Kidney (tissue), 14 donors: ENCODE data around the gene TRAP1. TPM values are rescaled to one million over a fixed set of nuclear protein-coding genes. Genes with fewer than 3 reads are reported as not detected.

Source experiments
- DNase-seq, 5 donors: peaks; one replicate each; pipeline ENCODE4 v3.0.0-alpha.2; 2013 to 2020
- FAIRE-seq: peaks from 2 replicates; lab custom pipeline; 2012; peaks lifted over from hg19 to GRCh38; lab: Jason Lieb, UNC
- H3K27ac ChIP-seq, 2 donors: one replicate each; pipeline ENCODE4 v1.7.0; 2013; ENCODE audit warnings: low read depth in 2 of 2, low read length in 2 of 2, inconsistent platforms in 1 of 2
- H3K27me3 ChIP-seq: one replicate; pipeline ENCODE4 v1.7.1; 2013; ENCODE audit warnings: low read length, inconsistent platforms; ENCODE audit not compliant: control insufficient read depth, insufficient read depth
- H3K36me3 ChIP-seq, 3 donors: one replicate each; pipeline versions ENCODE4 v1.7.0 to v1.7.1; 2013; ENCODE audit warnings: low read length in 3 of 3, control low read depth in 1 of 3, inconsistent platforms in 1 of 3; ENCODE audit not compliant: insufficient read depth in 3 of 3, control insufficient read depth in 2 of 3
- H3K4me1 ChIP-seq, 3 donors: one replicate each; pipeline versions ENCODE4 v1.7.0 to v1.7.1; 2013; ENCODE audit warnings: low read length in 3 of 3, inconsistent platforms in 1 of 3, low read depth in 1 of 3; ENCODE audit not compliant: control insufficient read depth in 2 of 3, insufficient read depth in 2 of 3
- H3K4me3 ChIP-seq, 3 donors: one replicate each; pipeline versions ENCODE4 v1.7.0 to v1.8.1; 2013; ENCODE audit warnings: low read length in 3 of 3, control low read depth in 1 of 3, inconsistent platforms in 1 of 3
- H3K9ac ChIP-seq, 3 donors: one replicate each; pipeline versions ENCODE4 v1.7.0 to v1.7.1; 2013; ENCODE audit warnings: low read length in 3 of 3, control low read depth in 1 of 3, inconsistent platforms in 1 of 3
- H3K9me3 ChIP-seq, 3 donors: one replicate each; pipeline versions ENCODE4 v1.7.0 to v1.7.1; 2013; ENCODE audit warnings: low read length in 3 of 3, control low read depth in 1 of 3, inconsistent platforms in 1 of 3; ENCODE audit not compliant: control insufficient read depth in 2 of 3, insufficient read depth in 1 of 3
- intact Hi-C: fragments of 100-400 bp; cut with DNase I; formaldehyde crosslinking; loops from one replicate; pipeline ENCODE4 v1.11.1; 2022
- polyA plus RNA-seq: library from polyadenylated mRNA; stranded (reverse); fragments of 350-450 nt; fragmentation: Illumina TruSeq; extraction: RNeasy Lipid Tissue Mini Kit (QIAGEN cat#74804); gene quantifications from one replicate; pipeline ENCODE4 v1.2.3, GENCODE V29; 2014; ENCODE audit warnings: low read depth, low replicate concordance; ENCODE audit not compliant: insufficient read depth
- total RNA-seq: library from RNA; stranded (reverse); fragmentation: NEBNext Ultra II Directional; extraction: Animal tissue kit (Norgen Biotek cat#: 25700); gene quantifications from one replicate; pipeline ENCODE4 v1.2.1, GENCODE V29; 2021
- TF ChIP-seq, protein P1 (sequence below): IDR thresholded peaks from 3 replicates; pipeline ENCODE4 v1.5.1; 2012; ENCODE audit warnings: mild to moderate bottlenecking, moderate library complexity, borderline replicate concordance; ENCODE audit not compliant: insufficient read depth; ENCODE audit errors: extremely low read depth
- donor health status: control.
- donor health status: control.
- donor health status: control.
- donor health status: control.
- donor health status: control.
- donor health status: DM: yes; HTN: yes; CAD: no.
- donor health status: Normal renal cell carcinoma (clear cell type).

The TRAP1 gene
- total and polyA plus RNA-seq, 2 donors from 2014 or later, result 86.3 to 88.8 TPM

DNA sequence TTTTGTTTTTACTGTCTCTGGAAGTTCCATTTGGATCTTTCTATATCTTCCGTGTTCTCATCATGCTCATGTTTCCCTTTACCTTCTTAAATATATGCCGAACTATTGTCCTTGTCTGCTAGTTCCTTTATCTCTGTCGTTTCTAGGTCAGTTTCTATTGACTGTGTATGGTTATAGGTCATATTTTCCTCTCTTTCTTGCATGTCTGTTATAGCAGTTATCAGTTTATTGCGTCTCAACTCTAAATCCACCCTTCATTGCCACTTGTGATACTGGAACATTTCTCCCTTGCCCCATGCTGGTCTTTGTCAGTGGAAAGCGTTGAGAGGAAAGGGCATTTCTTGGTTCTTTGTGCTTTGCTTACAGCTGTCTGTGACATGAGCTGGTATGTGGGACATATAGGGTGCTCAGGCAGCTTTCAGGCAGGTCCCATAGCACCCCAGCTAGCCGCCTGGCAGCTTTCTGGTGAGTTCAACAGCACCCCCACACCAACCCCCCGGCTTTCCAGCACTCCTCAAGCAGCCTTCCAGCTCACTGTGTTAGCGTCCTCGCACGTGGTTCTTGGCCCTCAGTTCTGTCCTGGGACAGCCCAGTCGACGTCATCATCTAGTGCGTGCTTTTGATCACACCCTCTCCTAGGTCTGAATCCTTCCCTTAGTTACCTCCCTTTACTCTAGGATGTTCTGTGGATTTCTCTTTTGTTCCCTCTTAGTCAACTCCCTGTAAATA is 78.2 kb downstream of the TRAP1 start:
- H3K27me3 ChIP-seq, result no peaks in the 10 kb centered on the region
- peaks cover 0 to 2% (median 0%) of the 10 kb centered on the region in 3 donors for H3K36me3 ChIP-seq
- DNase-seq (no peak), FAIRE-seq (no peak)
- no peak overlapping the region for H3K27ac ChIP-seq
- no peaks in the 10 kb centered on the region for H3K9me3 ChIP-seq
- TF ChIP-seq, protein P1, sequence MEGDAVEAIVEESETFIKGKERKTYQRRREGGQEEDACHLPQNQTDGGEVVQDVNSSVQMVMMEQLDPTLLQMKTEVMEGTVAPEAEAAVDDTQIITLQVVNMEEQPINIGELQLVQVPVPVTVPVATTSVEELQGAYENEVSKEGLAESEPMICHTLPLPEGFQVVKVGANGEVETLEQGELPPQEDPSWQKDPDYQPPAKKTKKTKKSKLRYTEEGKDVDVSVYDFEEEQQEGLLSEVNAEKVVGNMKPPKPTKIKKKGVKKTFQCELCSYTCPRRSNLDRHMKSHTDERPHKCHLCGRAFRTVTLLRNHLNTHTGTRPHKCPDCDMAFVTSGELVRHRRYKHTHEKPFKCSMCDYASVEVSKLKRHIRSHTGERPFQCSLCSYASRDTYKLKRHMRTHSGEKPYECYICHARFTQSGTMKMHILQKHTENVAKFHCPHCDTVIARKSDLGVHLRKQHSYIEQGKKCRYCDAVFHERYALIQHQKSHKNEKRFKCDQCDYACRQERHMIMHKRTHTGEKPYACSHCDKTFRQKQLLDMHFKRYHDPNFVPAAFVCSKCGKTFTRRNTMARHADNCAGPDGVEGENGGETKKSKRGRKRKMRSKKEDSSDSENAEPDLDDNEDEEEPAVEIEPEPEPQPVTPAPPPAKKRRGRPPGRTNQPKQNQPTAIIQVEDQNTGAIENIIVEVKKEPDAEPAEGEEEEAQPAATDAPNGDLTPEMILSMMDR, result no peak
- intact Hi-C loops, result no loop called here
- H3K4me1 ChIP-seq, result peaks cover 0 to 10% (median 4%) of the 10 kb centered on the region in 3 donors
- H3K9ac ChIP-seq, result no peak overlapping the region
- no peak overlapping the region for H3K4me3 ChIP-seq

DNA sequence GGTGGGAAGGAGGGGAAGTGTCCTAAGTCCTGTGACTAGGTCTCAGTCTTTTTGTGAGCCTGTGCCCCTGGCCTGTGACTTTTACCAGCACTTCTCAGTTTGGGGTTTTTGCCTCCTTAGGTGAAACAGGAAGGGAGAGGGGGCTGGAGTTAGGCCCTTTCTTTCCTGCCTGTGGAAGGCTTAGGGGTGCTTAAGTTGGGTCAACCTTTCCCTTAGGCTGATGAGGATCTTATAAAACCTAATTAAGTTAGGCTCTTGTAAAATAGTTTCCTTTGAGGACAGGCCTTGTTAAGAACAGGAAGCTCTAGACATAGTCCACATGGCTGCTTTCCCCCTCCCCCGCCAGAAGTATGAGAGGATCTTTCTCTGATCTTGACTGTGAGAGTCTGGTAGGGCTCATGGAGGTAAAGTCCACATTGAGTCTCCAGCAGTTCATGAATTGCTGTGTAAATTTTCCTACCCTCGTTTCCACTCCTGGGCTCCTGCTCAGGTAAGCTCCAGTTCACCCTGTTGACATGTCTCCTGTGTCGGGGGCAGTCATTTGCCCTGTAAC is 79.9 kb downstream of the TRAP1 start:
- H3K9me3 ChIP-seq, result no peaks in the 10 kb centered on the region
- H3K27me3 ChIP-seq, result no peaks in the 10 kb centered on the region
- intact Hi-C loops, result no loop called here
- peaks cover 0 to 10% (median 4%) of the 10 kb centered on the region in 3 donors for H3K4me1 ChIP-seq
- no peak overlapping the region for H3K27ac ChIP-seq
- DNase-seq (peak in 3 of 5 donors; percentile 43 to 83 (median 48)), FAIRE-seq (no peak)
- H3K4me3 ChIP-seq, result no peak overlapping the region
- peaks cover 0 to 2% (median 0%) of the 10 kb centered on the region in 3 donors for H3K36me3 ChIP-seq
- TF ChIP-seq, protein P1, result no peak
- H3K9ac ChIP-seq, result no peak overlapping the region

DNA sequence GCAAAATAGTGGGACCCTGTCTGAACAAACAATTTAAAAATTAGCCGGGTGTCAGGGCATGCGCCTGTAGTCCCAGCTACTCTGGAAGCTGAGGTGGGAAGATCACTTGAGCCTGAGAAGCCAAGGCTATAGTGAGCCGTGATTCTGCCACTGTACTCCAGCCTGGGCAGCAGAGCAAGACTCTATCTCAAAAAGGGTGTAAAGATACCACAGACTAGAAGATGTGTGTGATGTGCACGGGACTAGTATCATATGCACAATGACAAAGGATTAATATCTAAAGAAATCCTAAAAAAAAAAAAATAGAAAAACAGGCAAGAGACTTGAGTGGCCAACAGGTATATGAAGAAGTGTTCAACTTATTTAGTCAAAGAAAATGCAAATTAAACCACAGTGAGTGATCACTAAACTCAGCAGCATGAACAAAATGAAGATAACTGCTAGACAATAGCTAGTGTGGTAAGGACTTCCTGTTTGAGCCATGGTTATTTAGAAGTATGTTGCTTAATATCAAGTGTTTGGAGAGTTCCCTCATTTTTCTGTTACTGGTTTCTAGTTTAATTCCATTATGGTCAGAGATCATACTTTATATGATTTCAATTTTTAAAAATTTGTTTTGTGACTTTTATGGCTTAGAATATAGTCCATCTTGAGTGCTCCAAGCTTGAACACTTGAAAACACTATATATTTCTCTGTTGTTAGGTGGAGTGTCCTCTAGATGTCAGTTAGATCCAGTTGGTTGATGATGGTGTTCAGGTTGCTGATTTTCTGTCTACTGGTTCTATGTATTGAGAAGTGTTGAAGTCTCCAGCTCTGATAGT is 91.2 kb downstream of the TRAP1 start:
- no peak for FAIRE-seq
- H3K9ac ChIP-seq, result no peak overlapping the region
- TF ChIP-seq, protein P1, result no peak
- H3K36me3 ChIP-seq, result no peaks in the 10 kb centered on the region
- no peak overlapping the region for H3K27ac ChIP-seq
- no peak for DNase-seq
- H3K4me1 ChIP-seq, result no peaks in the 10 kb centered on the region
- H3K27me3 ChIP-seq, result no peaks in the 10 kb centered on the region
- H3K9me3 ChIP-seq, result no peaks in the 10 kb centered on the region
- H3K4me3 ChIP-seq, result no peak overlapping the region
- intact Hi-C loops, result no loop called here
